ENCODE measurements around the gene PNLIPRP2. TPM values are rescaled to one million over a fixed set of nuclear protein-coding genes. Genes with fewer than 3 reads are reported as not detected.

The PNLIPRP2 gene
- total and polyA plus RNA-seq, 2 experiments from 2014 or later: not detected

- peak overlapping the region; percentile 13; the same call in 1 of the 2 replicates for H3K9ac ChIP-seq
- H3K79me2 ChIP-seq (ENCODE audit: insufficient read depth): no peaks in the 10 kb centered on the region
- H3K27me3 ChIP-seq (replicated peaks; ENCODE audit: insufficient read depth): no peaks in the 10 kb centered on the region
- H3K4me2 ChIP-seq (ENCODE audit: unreplicated experiment): peak overlapping the region; percentile 70
- WGBS, 2 experiments (ENCODE audit: low coverage in 1 of 2, low lambda C conversion rate in 2 of 2, missing lambda C conversion rate in 2 of 2): 20 to 32% methylated on average over 7 of the region's 7 CpGs
- peaks cover 17% of the 10 kb centered on the region for H3K4me1 ChIP-seq (ENCODE audit: insufficient read depth)
- DNase-seq: peak; percentile 80
- peaks cover 19% of the 10 kb centered on the region for H3F3A ChIP-seq (ENCODE audit: insufficient read depth)
- no peaks in the 10 kb centered on the region for H3K36me3 ChIP-seq (ENCODE audit: low read depth)
- in situ Hi-C loops (cut with MboI): loop anchor here (5.0 kb wide), 1 partner anchor 94 kb away; no protein-coding TSS in a partner anchor
- no peaks in the 10 kb centered on the region for H3K9me3 ChIP-seq (ENCODE audit: low read depth)
- peak overlapping the region; percentile 86 for H2AFZ ChIP-seq
- peak overlapping the region; percentile 54 for H3K4me3 ChIP-seq
- H3K9me2 ChIP-seq (ENCODE audit: insufficient read depth): no peaks in the 10 kb centered on the region
- no peaks in the 10 kb centered on the region for H4K20me1 ChIP-seq (ENCODE audit: insufficient read depth)
- TF ChIP-seq EZH2 (IDR thresholded peaks at IDR 0.05; ENCODE audit: insufficient read depth, poor library complexity, severe bottlenecking) (no peak), EZH2phosphoT487 (IDR thresholded peaks at IDR 0.05; ENCODE audit: insufficient read depth, low read depth) (no peak)
- peak overlapping the region; percentile 41 for H3K27ac ChIP-seq
Measured at GRCh38 chr10:116688241-116688711, 67.5 kb downstream of the PNLIPRP2 start.

DNA sequence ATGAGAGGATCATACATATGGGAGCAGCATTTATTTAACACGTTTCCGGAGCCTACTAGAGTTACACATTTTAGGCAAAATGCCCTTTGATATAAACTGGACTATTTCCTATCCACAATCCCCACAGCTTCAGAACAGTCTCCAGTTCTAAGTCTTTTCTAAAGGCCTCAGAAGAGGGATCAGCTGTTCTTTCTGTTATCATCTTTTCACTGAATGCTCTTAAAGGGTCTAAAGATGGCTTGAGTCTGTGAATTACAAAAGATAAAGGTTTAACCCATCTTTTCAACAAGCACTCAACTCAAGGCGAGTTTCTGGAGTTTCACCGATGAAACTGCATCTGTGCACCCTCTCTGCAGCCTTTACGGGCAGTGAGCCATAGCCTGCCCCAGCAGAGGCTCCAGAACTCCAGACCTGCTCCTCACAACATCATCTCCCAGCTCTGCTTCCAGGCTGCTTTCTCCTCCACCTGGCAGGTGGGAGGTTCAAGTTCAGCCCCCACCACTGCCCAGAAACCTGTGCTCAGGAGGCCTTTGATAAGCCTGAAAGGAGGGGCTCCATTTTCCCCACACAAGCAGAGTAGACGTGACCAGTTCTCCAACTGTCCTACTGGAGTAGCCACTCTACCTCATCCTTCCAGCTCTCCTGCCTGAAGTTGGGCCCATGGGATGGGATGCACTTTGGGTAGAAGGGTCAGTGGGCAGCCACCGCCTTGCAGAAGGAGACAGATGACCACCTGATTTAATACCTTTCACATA is 68.2 kb downstream of the PNLIPRP2 start:
- H3K4me1 ChIP-seq (ENCODE audit: insufficient read depth): peaks cover 17% of the 10 kb centered on the region
- peak overlapping the region; percentile 86 for H2AFZ ChIP-seq

DNA sequence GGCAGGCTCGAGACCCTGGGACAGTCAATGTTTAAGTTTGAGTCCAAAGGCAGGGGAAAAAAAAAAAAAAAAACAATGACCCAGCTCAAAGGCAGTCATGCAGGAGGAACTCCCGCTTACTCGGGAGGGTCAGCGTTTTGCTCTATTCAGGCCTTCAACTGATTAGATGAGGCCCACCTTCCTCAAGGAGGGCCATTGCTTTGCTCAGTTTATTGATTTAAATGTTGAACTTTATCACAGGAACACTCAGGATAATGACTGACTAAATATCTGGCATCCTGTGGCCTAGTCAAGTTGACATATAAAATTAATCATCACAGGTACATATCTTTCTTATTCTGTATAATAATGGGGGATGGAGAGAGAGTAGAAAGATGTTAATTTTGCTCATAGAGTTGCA is 69.0 kb downstream of the PNLIPRP2 start:
- Histone ChIP-seq H2AFZ (no peak overlapping the region), H3K27me3 (replicated peaks; ENCODE audit: insufficient read depth) (no peaks in the 10 kb centered on the region), H4K20me1 (ENCODE audit: insufficient read depth) (no peaks in the 10 kb centered on the region), H3K9me3 (ENCODE audit: low read depth) (no peaks in the 10 kb centered on the region), H3K4me2 (ENCODE audit: unreplicated experiment) (no peak overlapping the region), H3F3A (ENCODE audit: insufficient read depth) (peaks cover 19% of the 10 kb centered on the region), H3K9ac (no peak overlapping the region), H3K4me3 (no peak overlapping the region), H3K79me2 (ENCODE audit: insufficient read depth) (no peaks in the 10 kb centered on the region), H3K27ac (no peak overlapping the region), H3K36me3 (ENCODE audit: low read depth) (no peaks in the 10 kb centered on the region), H3K4me1 (ENCODE audit: insufficient read depth) (peaks cover 17% of the 10 kb centered on the region), H3K9me2 (ENCODE audit: insufficient read depth) (no peaks in the 10 kb centered on the region)
- WGBS, 2 experiments (ENCODE audit: low coverage in 1 of 2, low lambda C conversion rate in 2 of 2, missing lambda C conversion rate in 2 of 2): 98 to 99% methylated on average over 4 of the region's 4 CpGs
- TF ChIP-seq EZH2 (IDR thresholded peaks at IDR 0.05; ENCODE audit: insufficient read depth, poor library complexity, severe bottlenecking): no peak
- no peak for TF ChIP-seq EZH2phosphoT487 (IDR thresholded peaks at IDR 0.05; ENCODE audit: insufficient read depth, low read depth)
- in situ Hi-C loops (cut with MboI): loop anchor here (5.0 kb wide), 1 partner anchor 93 kb away; no protein-coding TSS in a partner anchor
- no peak for DNase-seq

More for the DNA sequence above, 68.2 kb downstream of the PNLIPRP2 start:
- peak overlapping the region; percentile 13; the same call in 1 of the 2 replicates for H3K9ac ChIP-seq
- no peaks in the 10 kb centered on the region for H3K27me3 ChIP-seq (replicated peaks; ENCODE audit: insufficient read depth)
- peaks cover 19% of the 10 kb centered on the region for H3F3A ChIP-seq (ENCODE audit: insufficient read depth)
- no peaks in the 10 kb centered on the region for H4K20me1 ChIP-seq (ENCODE audit: insufficient read depth)
- H3K79me2 ChIP-seq (ENCODE audit: insufficient read depth): no peaks in the 10 kb centered on the region
- 57 to 60% methylated on average over 7 of the region's 7 CpGs for WGBS, 2 experiments (ENCODE audit: low coverage in 1 of 2, low lambda C conversion rate in 2 of 2, missing lambda C conversion rate in 2 of 2)
- H3K4me2 ChIP-seq (ENCODE audit: unreplicated experiment): peak overlapping the region; percentile 70
- in situ Hi-C loops (cut with MboI): loop anchor here (5.0 kb wide), 1 partner anchor 93 kb away; no protein-coding TSS in a partner anchor
- no peak for DNase-seq
- TF ChIP-seq EZH2 (IDR thresholded peaks at IDR 0.05; ENCODE audit: insufficient read depth, poor library complexity, severe bottlenecking) (no peak), EZH2phosphoT487 (IDR thresholded peaks at IDR 0.05; ENCODE audit: insufficient read depth, low read depth) (no peak)
- H3K27ac ChIP-seq: peak overlapping the region; percentile 41
- H3K9me3 ChIP-seq (ENCODE audit: low read depth): no peaks in the 10 kb centered on the region
- no peaks in the 10 kb centered on the region for H3K36me3 ChIP-seq (ENCODE audit: low read depth)
- no peaks in the 10 kb centered on the region for H3K9me2 ChIP-seq (ENCODE audit: insufficient read depth)
- H3K4me3 ChIP-seq: peak overlapping the region; percentile 54

GRCh38 chr10:116690356-116691322 is 69.9 kb downstream of the PNLIPRP2 start:
- in situ Hi-C loops (cut with MboI): no loop called here
- Histone ChIP-seq H3F3A (ENCODE audit: insufficient read depth) (peaks cover 19% of the 10 kb centered on the region), H3K9ac (no peak overlapping the region), H3K79me2 (ENCODE audit: insufficient read depth) (no peaks in the 10 kb centered on the region), H3K9me2 (ENCODE audit: insufficient read depth) (no peaks in the 10 kb centered on the region), H2AFZ (no peak overlapping the region), H3K27me3 (replicated peaks; ENCODE audit: insufficient read depth) (no peaks in the 10 kb centered on the region), H3K4me3 (no peak overlapping the region), H3K9me3 (ENCODE audit: low read depth) (no peaks in the 10 kb centered on the region), H3K36me3 (ENCODE audit: low read depth) (no peaks in the 10 kb centered on the region), H3K4me1 (ENCODE audit: insufficient read depth) (peaks cover 17% of the 10 kb centered on the region), H3K27ac (no peak overlapping the region), H3K4me2 (ENCODE audit: unreplicated experiment) (no peak overlapping the region), H4K20me1 (ENCODE audit: insufficient read depth) (no peaks in the 10 kb centered on the region)
- TF ChIP-seq EZH2 (IDR thresholded peaks at IDR 0.05; ENCODE audit: insufficient read depth, poor library complexity, severe bottlenecking): no peak
- no peak for TF ChIP-seq EZH2phosphoT487 (IDR thresholded peaks at IDR 0.05; ENCODE audit: insufficient read depth, low read depth)
- DNase-seq: no peak
- WGBS, 2 experiments (ENCODE audit: low coverage in 1 of 2, low lambda C conversion rate in 2 of 2, missing lambda C conversion rate in 2 of 2): 92 to 94% methylated on average over 17 of the region's 17 CpGs

Data from GM23248 (cell line).